Measurements from ENCODE around the gene TRIM21.
"Not testable (repeated sequence)": the region's sequence is repeated elsewhere in the genome, so short reads cannot be mapped to it uniquely, and the experiment has no call there.

The TRIM21 gene

GRCh38 chr11:4370166-4370565 is 23.3 kb downstream of the TRIM21 start:
- H3K9me3 ChIP-seq (ENCODE audit: control insufficient read depth, low read length), result no peaks in the 10 kb centered on the region
- H3K4me1 ChIP-seq, result no peaks in the 10 kb centered on the region
- no peaks in the 10 kb centered on the region for H3K79me2 ChIP-seq
- no peak for TF ChIP-seq CTCF (IDR thresholded peaks at IDR 0.05)
- H3K27ac ChIP-seq, result no peak overlapping the region
- no peaks in the 10 kb centered on the region for H3K36me3 ChIP-seq (ENCODE audit: control insufficient read depth, insufficient read depth, low read length)
- H3K4me2 ChIP-seq (ENCODE audit: low read length), result no peak overlapping the region
- no peaks in the 10 kb centered on the region for H3K27me3 ChIP-seq (ENCODE audit: control insufficient read depth, insufficient read depth, low read length)
- H2AFZ ChIP-seq, result no peak overlapping the region
- H3K4me3 ChIP-seq (ENCODE audit: low read depth, low read length), result no peak overlapping the region
- H3K9ac ChIP-seq, result no peak overlapping the region

DNA sequence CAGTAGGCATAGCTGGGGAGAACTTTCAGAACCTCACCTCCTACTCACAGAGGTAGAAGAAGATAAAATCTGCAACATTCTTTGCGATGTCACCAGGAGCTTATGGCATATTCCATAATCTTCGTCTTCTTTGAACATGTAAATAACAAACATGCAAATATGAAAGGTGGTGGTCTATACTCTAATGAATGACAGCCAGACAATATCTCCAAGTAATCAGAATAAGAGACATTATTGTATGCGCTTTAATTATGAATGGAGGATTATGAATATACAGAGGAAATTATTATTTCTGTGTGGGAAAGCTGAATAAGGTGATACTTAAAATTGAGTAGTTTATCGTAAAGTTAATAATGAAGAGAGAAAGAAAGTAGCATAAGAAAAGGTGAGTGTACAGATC is 25.2 kb downstream of the TRIM21 start, which contains the start of gene OR52B4:
Gene OR52B4, minus strand, starts transcription at position 101 of the 400 bp plus-strand sequence. Its CDS starts 91 bp downstream, at position 10.
- no peak within 1 kb of the TSS for H3K9ac ChIP-seq
- H3K4me1 ChIP-seq, result no peaks in the 10 kb centered on the region
- no peaks in the 10 kb centered on the region for H3K27me3 ChIP-seq (ENCODE audit: control insufficient read depth, insufficient read depth, low read length)
- TF ChIP-seq CTCF (IDR thresholded peaks at IDR 0.05), result no peak
- no peaks in the 10 kb centered on the region for H3K9me3 ChIP-seq (ENCODE audit: control insufficient read depth, low read length)
- no peaks in the 10 kb centered on the region for H3K79me2 ChIP-seq
- H2AFZ ChIP-seq, result no peak within 1 kb of the TSS
- no peaks in the 10 kb centered on the region for H3K36me3 ChIP-seq (ENCODE audit: control insufficient read depth, insufficient read depth, low read length)
- no peak within 1 kb of the TSS for H3K27ac ChIP-seq
- no peak within 1 kb of the TSS for H3K4me3 ChIP-seq (ENCODE audit: low read depth, low read length)
- no peak within 1 kb of the TSS for H3K4me2 ChIP-seq (ENCODE audit: low read length)

DNA sequence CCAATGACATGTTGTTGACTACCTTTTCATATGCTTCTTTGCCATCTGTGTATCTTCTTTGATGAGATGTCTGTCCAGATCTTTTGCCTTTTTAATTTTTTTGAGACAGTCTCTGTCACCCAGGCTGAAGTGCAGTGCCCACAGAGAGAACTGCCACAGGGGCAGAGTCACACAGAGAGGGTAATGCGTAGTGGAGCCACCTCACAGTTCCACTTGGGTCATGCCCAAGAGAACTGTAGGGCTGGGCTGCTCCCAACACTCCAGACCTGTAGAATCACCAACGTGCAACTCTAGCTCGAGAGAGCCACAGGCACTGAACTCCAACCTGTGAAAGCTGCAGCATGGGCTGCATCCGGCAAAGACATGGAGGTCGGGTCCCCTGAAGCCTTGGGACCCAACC is 45.4 kb downstream of the TRIM21 start:
- not testable (repeated sequence) for H2AFZ ChIP-seq; H3K4me2 ChIP-seq (ENCODE audit: low read length); H3K4me1 ChIP-seq; H3K79me2 ChIP-seq; H3K4me3 ChIP-seq (ENCODE audit: low read depth, low read length); H3K27ac ChIP-seq; H3K9ac ChIP-seq; H3K27me3 ChIP-seq (ENCODE audit: control insufficient read depth, insufficient read depth, low read length); H3K9me3 ChIP-seq (ENCODE audit: control insufficient read depth, low read length); H3K36me3 ChIP-seq (ENCODE audit: control insufficient read depth, insufficient read depth, low read length)

GRCh38 chr11:4345366-4345765 is 48.1 kb downstream of the TRIM21 start:
- not testable (repeated sequence) for H2AFZ ChIP-seq; H3K27me3 ChIP-seq (ENCODE audit: control insufficient read depth, insufficient read depth, low read length); H3K9me3 ChIP-seq (ENCODE audit: control insufficient read depth, low read length); H3K4me2 ChIP-seq (ENCODE audit: low read length); H3K27ac ChIP-seq; H3K4me1 ChIP-seq; H3K9ac ChIP-seq; H3K4me3 ChIP-seq (ENCODE audit: low read depth, low read length); H3K79me2 ChIP-seq; H3K36me3 ChIP-seq (ENCODE audit: control insufficient read depth, insufficient read depth, low read length)
